Measurements from ENCODE around the gene HUNK.
"Not testable (repeated sequence)": the region's sequence is repeated elsewhere in the genome, so short reads cannot be mapped to it uniquely, and the experiment has no call there.

HUNK gene

DNA sequence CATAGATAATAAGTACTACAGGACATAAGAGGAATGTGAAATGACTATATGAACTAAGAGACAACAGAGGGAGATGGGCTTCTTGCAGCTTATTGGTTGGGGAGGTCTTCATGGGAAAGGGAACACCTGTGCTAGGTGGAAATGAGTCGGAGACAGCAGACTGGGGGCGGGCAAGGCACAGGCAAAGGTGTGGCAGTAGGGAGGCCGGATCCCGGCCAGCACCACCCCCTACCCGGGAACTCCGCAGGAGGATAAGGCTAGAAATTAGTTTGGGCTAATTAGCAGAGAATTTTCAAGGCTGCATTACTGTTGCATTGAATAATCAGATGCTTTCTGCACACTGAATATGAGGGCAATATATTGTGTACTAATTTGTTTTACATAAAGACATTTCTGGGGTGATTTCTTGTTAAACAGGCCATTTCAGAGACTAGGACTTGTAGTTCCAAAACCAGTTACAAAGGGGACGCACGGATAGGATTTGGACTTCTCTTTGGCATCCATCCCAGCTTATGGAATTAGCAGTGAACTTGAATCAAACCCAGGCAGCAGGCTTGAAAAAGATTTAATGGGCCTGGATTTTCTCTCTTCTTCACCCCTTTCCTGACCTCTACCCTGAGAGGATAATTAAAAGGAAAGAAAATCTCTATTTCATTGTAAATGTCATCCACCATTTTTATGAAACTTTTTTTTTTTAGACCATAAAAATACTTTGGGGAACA lies 2.2 kb upstream of the HUNK start:
- no peak for DNase-seq (ENCODE audit: low read depth)

DNA sequence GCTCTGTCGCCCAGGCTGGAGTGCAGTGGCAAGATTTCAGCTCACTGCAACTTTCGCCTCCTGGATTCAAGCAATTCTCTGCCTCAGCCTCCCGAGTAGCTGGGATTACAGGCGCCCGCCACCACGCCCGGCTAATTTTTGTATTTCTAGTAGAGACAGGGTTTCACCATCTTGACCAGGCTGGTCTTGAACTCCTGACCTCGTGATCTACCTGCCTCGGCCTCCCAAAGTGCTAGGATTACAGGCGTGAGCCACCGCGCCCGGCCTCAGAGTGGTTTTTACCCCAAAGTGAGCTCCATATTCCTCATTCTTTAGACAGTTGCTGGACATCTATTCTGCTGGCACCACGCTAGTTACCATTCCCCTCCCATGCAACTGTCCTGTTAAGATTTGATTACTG lies 1.4 kb upstream of the HUNK start:
- not testable (repeated sequence) for DNase-seq (ENCODE audit: low read depth)

DNA sequence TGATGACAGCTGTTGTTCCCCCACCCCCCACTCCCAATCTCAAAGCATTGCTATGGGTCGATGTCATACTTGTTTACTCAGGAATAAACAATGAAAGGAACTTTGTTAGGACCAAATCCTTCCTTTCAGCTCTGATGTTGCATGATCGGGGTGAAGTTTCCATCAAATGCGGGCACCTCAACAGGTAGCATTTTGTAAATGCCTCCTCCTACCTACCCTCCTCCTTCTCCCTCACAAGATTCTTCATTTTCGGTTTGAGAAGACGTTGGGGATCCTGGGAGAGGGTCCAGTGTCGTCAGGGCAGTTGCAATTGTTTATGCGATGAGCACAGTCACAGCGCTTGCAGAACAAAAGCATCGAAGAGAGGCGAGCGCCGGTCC lies 758 bp upstream of the HUNK start:
- DNase-seq (ENCODE audit: low read depth) = no peak

DNA sequence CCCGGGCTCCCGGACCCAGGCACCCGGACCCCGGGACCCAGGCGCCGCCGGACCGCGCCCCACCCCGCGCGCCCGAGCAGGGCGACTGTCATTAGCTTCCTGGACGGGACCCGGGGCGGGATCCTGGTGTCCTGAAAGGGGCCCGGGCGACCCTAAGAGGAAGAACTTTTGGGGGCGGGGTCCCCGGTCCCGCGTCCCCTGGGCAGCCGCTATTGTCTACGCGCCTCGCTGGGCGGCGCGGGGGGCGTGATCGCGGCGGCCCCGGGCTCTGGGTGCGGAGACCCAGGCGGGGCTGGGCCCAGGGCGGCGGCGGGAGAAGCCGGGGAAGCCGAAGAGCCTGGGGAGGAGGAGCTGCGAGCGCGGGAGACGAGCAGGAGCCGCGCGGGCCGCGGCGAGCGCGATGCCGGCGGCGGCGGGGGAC lies 465 bp downstream of the HUNK start:
- no peak for DNase-seq (ENCODE audit: low read depth)

DNA sequence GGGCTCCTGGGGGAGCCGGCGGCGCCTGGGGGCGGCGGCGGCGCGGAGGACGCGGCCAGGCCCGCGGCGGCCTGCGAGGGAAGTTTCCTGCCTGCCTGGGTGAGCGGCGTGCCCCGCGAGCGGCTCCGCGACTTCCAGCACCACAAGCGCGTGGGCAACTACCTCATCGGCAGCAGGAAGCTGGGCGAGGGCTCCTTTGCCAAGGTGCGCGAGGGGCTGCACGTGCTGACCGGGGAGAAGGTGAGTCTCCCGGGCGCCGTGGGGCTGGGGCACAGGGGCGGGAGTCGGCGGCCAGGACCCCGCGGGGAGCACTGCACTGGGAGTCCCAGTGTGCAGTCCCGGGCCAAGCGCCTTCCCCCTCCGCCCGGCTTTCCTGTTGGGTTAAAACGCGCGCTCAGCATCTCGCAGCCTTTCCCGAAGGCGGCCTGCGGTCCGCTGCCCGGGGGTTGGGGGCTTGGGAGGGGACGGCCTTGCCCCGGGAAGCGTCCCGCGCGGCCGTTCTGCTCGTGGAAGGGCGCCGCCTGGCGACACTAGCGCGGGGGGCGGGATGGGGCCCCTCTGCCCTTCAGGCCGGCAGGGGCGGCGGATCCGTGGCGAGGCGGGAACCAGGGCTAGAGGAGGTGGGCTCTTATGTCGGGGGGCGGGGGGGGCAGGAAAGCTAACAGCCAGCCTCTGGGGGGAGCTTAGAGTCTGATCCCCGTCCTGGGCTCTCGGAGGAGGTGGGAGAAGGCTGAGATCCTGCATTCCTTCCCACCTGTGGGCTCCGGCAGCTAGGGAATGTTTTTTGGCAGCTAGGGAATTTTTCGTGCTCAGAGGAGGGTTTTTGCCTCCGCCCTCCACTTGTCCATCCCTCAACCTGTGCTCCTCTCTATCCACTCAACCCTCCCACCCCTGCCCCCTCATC lies 1.1 kb downstream of the HUNK start:
- peak; percentile 9 for DNase-seq (ENCODE audit: low read depth)

DNA sequence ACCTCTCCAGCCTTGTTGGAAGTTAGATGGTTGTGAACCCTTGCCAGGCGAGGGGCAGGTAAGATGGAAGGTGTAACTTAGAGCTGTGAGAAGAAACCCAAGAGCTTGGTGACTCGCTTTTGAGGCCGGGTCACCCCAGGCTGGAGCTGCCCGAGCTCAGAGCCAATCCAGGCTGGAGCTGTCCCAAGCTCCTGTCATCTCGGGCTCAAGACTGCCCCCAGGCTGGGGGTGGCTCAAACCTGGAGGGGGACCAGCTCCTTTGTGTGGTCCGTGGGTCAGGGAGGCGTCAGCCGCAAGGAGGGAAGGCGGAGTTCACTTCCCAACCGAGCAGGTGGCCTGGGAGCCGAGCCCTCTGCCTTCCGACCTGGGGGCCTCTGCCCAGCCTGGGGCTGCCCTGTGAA lies 2.0 kb downstream of the HUNK start:
- DNase-seq (ENCODE audit: low read depth) = no peak

DNA sequence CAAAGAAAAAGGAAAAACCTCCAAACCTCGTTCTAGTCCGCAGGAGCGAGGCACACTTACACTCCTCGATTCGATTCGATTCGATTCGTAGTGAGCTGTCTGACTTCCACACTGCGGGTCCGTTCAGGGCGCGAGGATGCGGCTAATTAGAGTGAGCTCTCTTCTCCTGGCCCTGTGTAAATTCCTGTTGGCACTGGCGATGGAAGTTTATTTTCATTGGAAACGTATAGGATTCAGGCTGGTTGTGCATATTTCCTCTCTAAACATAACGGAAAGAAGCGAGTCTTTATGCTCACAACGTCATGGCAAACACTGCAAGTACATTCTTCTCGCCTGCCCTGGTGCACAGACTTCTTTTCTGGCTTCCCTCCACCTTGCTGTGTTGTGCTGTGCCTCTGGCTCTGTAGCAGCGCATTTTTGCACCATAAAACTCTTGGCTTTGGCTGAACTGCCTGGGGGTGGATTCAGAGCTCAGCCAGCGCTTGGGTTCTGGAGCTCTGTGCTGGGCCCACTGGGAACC lies 2.7 kb downstream of the HUNK start:
- DNase-seq (ENCODE audit: low read depth) = no peak

DNA sequence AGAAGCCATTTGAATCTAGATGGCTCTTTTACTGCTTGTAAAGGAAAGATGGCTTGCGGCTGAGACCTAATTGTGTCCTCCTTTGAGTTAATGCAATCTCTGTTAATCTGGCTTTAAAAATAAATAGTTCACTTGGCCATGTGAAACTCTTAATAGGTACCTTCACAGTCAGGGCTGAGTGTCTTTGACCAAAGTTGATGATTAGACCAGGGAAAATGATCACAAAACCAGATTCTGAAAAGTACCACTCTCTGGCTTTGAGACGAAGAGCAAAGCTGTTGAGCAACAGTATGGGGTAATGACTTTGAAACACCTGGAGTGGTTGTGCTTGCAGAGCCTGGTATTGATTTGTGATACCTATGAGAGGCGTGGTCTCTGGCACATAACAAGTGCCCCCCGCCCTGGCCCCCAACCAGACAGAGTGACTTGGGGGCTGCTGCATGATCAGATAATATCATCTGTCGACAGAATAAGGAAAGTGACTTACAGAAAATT lies 4.7 kb downstream of the HUNK start:
- DNase-seq (ENCODE audit: low read depth) = no peak

DNA sequence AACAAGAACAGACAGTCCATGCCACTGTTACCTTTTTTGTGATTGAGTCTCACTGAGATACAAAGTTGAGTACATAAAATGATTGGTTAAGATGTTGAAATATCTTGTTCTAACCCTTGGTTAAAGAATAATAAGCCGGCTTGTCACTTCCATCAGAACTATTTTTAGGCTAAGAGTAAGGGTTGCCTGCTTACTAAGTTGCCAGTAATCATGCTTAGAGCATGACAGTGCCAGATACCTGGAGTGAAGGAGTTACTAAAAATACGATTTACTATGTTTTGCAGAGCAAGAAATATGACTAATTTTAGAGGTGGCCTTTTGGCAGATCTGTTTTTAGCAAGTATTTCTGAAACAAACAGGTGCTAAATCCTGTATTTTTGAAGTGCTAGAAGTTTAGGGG lies 6.0 kb downstream of the HUNK start:
- DNase-seq (ENCODE audit: low read depth) = no peak

DNA sequence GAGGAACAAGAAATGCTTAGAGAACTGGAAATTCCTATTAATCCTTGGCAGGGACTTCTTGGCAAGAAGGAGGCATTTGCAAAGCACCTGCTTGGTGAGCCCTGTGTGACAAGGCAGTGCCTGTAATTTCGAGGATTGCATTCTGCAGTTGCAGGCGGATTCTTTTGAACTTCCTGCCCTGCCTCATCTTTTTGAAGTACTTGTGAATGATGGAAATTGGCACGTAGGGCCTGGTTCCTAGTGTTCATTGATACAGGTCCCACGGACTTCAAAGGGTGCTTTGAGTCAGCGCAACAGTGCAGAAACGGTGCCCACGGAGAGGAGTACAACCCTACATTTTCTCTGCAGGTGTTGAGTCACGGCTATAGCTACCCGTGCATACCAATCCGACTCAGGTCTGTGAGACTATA lies 6.4 kb downstream of the HUNK start:
- no peak for DNase-seq (ENCODE audit: low read depth)

DNA sequence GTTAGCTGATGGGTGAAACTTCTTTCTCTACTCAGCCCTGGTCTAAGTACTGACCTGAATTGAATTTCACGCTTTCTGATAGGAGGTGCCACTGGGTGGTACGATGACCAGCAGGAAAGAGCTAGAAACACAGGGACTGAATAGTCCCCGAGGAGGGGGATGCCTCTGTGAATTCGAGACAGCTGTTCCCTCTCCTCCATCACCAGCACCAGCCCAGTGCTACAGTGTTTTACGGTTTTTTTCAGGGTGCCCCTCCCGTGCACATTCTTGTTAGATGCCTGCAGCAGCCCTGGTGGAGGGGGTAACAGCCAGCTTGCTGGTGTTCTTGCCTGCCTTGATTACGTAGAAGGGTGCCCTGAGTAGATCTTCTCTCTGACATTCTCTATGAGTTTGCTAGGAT lies 7.1 kb downstream of the HUNK start:
- DNase-seq (ENCODE audit: low read depth) = no peak

DNA sequence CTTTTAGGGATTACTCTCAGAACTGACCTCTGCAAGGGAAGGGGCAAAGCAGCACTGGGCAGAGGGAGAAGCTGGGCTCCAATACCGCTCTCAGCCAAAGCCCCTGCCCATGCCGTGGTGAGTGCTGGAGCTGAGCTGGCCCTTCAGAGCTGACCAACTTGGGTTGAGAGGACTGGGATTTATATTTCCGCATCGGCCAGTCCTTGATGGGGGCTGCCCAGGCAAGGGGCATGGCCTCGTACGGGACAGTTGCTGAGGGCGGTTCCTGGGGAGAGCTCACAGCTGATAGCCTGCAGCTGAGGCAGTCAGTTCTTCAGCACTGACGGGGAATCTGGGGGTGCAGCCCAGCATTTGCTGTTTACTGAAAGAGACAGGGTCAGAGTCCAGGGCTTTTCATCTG lies 8.0 kb downstream of the HUNK start:
- DNase-seq (ENCODE audit: low read depth) = no peak

DNA sequence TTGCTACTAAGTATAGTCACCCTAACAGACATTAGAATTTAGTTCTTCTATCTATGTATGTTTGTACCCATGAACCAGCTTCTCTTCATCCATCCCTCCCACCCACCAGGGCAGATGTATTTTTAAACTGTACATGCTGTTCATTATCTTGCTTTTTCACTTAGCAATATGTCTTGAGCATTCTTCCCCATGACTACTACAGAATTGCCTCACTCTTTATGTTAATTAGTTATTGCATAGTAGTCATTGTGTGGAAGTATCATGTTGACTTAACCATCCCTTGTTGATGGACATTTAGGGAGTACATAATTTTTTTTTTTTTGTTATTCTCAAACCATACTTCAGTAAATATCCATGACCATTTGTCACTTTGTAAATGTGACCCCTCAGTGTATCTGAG lies 9.9 kb downstream of the HUNK start:
- no peak for DNase-seq (ENCODE audit: low read depth)

DNA sequence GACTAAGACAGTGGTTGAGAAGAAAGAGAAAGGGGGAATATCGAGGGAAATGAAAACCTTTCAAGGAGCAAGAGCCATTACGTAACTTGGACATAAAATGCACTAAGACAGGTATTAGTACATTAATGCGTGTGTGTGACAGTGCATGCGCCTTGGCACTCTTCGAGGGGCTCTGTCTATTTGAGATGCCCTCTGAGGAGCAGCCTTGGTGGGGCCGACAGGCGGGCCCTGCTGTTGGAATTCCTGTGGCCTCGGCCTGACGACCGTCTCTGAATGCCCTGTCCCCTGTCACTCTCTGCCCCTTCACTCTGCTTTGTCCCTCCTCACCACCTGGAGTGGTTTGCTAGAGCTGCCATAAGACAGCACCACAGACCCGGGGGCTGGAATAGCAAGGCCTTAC lies 12.3 kb downstream of the HUNK start:
- DNase-seq (ENCODE audit: low read depth) = no peak

DNA sequence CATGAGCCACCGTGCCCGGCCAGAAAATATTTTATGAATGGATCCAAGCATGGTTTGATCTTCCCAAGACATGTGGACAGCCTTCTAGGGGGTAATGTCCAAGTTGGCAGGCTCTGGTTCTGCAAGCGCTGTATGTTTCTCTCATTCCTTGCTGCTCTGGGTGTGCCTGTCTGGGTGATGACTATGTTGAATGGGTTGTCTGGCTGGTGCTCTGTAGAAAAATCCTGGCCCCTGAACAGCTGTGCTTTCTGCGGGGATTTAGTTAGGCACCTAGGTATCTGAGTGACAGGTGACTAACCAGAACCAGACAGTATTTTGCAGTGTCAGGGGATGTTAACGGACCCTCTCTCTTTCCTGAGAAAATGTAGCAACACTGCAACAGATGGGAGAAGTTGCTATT lies 14.1 kb downstream of the HUNK start:
- no peak for DNase-seq (ENCODE audit: low read depth)

DNA sequence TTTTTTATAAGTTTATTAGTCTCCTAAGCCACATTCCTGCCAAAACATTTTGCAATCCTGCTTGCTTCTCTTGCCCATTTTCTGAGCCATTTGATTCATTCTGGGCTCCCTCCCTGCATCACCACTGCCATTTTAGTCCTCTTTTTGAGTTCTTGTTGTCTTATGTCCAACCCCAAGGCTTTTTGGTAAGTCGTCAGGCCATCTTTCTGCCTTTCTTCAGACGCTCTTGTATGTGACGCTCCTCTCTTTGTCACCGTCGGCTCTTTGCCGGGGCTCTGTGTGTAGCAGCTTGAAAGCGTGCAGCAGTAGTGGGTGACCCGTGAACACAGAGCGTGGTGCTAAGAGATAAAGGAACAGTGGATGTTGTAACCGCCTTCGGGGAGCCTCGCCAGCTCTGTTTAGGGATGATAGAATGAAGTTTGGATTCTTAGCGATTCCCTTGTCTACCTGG lies 14.6 kb downstream of the HUNK start:
- no peak for DNase-seq (ENCODE audit: low read depth)

DNA sequence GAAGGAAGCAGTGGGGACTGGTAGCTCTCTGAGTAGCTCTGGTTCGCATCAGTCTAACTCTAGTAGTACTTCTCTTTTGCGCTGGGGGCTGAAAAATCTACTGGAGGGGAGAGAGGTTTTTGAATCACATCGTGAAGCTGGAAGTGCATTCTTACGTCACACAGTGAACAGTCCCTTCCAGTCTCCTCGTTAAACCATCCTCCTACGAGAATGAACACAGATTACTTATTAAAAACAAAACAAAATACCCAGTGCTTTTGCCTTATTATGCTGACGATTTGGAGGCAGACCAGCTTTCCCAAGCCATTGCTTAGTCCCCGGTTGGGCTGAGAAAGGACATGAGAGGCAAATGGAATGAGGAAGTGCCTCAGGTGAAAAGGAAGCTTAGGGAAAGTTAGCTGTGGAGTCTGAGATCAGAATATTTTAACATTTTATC lies 16.1 kb downstream of the HUNK start:
- DNase-seq (ENCODE audit: low read depth) = no peak

DNA sequence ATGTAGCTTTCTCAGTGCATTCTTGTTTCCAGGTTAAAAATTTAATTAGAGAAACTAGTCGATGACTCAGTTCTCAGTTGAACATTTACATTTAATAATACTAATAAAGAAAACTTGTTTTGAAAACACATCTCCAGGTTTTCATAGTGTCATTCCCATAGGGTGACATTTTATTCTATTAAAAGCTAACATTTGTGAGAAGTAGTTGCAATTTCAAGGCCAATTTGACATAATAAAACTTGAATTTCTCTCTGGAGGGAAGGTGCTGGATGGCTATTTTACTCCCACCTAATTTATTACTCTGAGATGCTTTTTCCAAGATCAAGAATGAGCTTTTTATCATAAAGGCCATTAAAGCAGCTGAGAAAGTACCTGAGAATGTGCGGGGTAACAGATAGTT lies 16.6 kb downstream of the HUNK start:
- DNase-seq (ENCODE audit: low read depth) = no peak

DNA sequence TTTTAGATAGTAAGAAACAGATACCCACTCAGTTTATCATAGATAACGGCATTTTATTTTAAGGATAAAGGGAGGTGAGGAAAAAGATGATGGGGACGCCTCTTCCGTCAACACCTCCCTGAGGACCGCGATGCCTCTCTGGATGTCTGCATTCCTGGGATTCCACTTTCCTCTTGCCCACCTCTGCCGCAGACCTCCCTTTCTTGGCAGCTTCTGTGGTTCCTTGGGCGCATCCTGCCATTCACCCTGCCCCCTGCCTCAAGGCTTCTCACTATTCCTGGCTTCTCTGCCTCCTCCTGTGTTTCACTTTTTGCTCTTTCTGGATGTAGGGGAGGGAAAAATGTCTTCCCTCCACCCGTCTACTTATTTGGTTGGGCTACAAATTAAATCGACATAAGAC lies 19.9 kb downstream of the HUNK start:
- no peak for DNase-seq (ENCODE audit: low read depth)

DNA sequence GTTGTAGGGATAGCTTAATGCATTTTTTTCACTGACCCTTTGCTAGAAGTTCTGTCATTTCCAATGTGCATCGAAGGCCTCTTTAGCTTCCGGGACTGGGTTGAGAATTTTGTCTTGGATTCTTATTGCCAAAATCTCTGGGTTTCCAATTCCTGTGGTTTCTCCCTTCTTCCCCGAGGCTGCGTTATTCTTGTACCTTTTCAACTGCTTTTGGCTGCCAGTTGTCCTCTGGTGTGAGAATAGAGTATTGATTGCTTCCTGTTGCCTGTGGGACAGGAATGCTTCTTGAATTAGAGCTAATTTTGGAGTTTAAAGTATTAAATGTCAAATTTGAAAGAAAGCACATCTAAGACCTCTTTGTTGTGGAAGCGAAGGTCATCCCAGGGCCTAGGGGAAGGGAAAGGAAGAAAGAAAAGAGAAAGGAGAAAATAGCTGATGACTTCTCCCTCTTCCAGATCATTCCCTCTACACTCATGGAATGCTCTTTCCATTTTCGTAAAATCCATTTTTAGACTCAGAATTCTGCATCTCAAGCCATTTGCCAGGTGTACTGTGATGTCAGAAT lies 21.1 kb downstream of the HUNK start:
- no peak for DNase-seq (ENCODE audit: low read depth)

DNA sequence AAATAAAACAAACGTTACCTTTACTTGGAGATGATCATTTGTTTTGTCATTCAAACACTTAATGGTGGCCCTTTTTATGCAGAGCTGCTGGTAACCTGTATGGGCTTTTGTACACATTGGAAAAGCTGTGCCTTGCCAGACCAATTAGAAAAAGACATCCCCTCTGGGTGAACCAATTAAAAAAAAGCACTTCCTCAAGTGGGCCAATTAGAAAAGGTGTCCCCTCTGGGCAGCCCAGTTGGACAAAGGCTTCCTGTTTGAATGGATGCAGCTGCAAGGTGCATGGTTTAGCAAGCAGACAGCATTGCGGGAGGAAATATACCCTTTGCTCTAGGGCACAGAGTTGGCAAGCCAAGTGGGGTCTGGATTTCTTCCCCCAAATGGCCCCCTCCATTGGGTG lies 21.6 kb downstream of the HUNK start:
- no peak for DNase-seq (ENCODE audit: low read depth)

DNA sequence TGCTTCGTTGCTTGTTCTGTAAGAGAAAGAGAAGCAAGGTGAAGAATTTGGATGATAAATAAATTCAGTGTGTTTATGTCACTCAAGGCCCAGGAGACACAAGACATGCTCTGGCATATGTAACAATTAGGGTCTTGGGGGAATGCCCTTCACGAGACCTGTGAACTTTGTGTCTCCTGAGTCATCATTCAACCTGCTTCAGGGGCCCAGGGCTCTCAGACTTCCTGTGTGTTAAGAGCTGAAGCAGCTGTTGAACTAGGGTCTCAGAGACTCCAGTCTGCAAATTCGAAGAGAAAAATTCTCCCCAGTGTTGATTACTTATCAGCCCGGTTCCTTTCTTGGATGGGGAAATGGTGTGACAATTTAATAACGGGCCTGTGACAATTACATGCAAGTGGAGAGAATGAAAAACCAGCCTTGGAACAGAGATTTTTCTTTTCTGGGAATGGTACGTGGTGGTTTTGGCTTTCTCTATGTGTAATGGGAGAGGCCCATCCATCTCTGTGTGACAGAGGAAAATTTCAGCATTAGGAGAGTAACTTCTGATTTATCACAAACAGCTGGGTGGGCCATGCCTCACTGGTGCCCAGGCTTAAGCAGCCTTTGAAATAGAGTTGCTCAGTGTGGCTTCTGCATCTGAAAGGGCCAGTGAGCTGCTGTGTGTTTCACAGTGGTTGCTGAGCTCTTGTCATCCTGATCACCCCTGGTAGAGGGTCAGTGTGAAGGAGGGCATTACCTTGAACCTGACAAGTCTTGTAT lies 22.4 kb downstream of the HUNK start:
- DNase-seq (ENCODE audit: low read depth) = no peak

Measured in activated T-cell treated with anti-CD3 and anti-CD28 coated beads for 24 hours (primary cell).